ENCODE data around the gene PPP1R26. TPM values are rescaled to one million over a fixed set of nuclear protein-coding genes. Genes with fewer than 3 reads are reported as not detected.

Gene PPP1R26
- total and polyA plus RNA-seq, 2 of the 13 experiments (the other 11 are each of a cell fraction or from before 2014, with no cell fraction given) = 8.6 to 11.6 TPM

- TF ChIP-seq GPN1 (CRISPR knock-in tag; IDR thresholded peaks at IDR 0.05; ENCODE audit: borderline replicate concordance) (no peak), CTCF (CRISPR knock-in tag; IDR thresholded peaks at IDR 0.05) (no peak), NKX3-1 (CRISPR knock-in tag; IDR thresholded peaks at IDR 0.05) (0 out of 2 replicates have a peak, but pooled peaks have one; percentile 45), ZNF33B (CRISPR knock-in tag; IDR thresholded peaks at IDR 0.05) (no peak), GLI4 (CRISPR knock-in tag; IDR thresholded peaks at IDR 0.05; ENCODE audit: borderline replicate concordance) (no peak), E2F5 (CRISPR knock-in tag; conservative IDR thresholded peaks at IDR 0.05) (no peak), ATF5 (CRISPR knock-in tag; IDR thresholded peaks at IDR 0.05; ENCODE audit: low read depth) (no peak), ZNF772 (CRISPR knock-in tag; IDR thresholded peaks at IDR 0.05) (no peak), ATF4 (CRISPR knock-in tag; IDR thresholded peaks at IDR 0.05) (no peak), RERE (CRISPR knock-in tag; IDR thresholded peaks at IDR 0.05; ENCODE audit: low read depth) (no peak), ZNF800 (CRISPR knock-in tag; IDR thresholded peaks at IDR 0.05) (no peak), POLR2AphosphoS2 (IDR thresholded peaks at IDR 0.05; ENCODE audit: low read depth, low read length) (no peak), SOX5 (CRISPR knock-in tag; IDR thresholded peaks at IDR 0.05; ENCODE audit: borderline replicate concordance) (no peak), NPAS2 (CRISPR knock-in tag; IDR thresholded peaks at IDR 0.05; ENCODE audit: borderline replicate concordance) (no peak), RCOR2 (CRISPR knock-in tag; IDR thresholded peaks at IDR 0.05) (no peak), TARDBP (CRISPR knock-in tag; IDR thresholded peaks at IDR 0.05) (peak; percentile 32; the same call in 1 of the 2 replicates), ZNF232 (CRISPR knock-in tag; IDR thresholded peaks at IDR 0.05; ENCODE audit: borderline replicate concordance) (no peak), ZNF790 (CRISPR knock-in tag; IDR thresholded peaks at IDR 0.05; ENCODE audit: borderline replicate concordance) (no peak), TRIM24 (CRISPR knock-in tag; IDR thresholded peaks at IDR 0.05) (no peak)
Measured at GRCh38 chr9:135490980-135491464, 11.4 kb downstream of the PPP1R26 start (continued).

Measured in HepG2 (cell line).